ENCODE results near the gene KCNH3. TPM values are rescaled to one million over a fixed set of nuclear protein-coding genes. Genes with fewer than 3 reads are reported as not detected.

Gene KCNH3
- total and polyA plus RNA-seq, 2 of the 4 experiments (the other 2 are of a cell fraction): 0.10 TPM; not detected in 1

GRCh38 chr12:49582201-49582600 is 43.4 kb downstream of the KCNH3 start:
- Histone ChIP-seq H2AK9ac (replicated peaks; ENCODE audit: low read depth, low read length, poor library complexity) (no peak overlapping the region), H4K8ac (ENCODE audit: low read depth in 2 of 2, low read length in 2 of 2) (no peak overlapping the region), H3K4ac (ENCODE audit: low read depth, low read length) (no peak overlapping the region), H2AFZ (replicated peaks; ENCODE audit: low read length, poor library complexity) (no peak overlapping the region), H3K9me3 (ENCODE audit: control insufficient read depth, insufficient read depth, low read length) (no peaks in the 10 kb centered on the region), H3K27me3 (ENCODE audit: control insufficient read depth, insufficient read depth, low read length) (no peaks in the 10 kb centered on the region), H2BK20ac (ENCODE audit: low read depth, low read length) (no peak overlapping the region), H2BK15ac (ENCODE audit: low read depth, low read length) (no peak overlapping the region), H3K23ac (ENCODE audit: low read depth, low read length) (no peak overlapping the region), H3K4me3 (ENCODE audit: insufficient read depth, low read depth, low read length) (no peak overlapping the region), H3K14ac (replicated peaks; ENCODE audit: low read depth, low read length) (no peak overlapping the region), H3K4me1 (ENCODE audit: control insufficient read depth, insufficient read depth, low read length) (peaks cover 2% of the 10 kb centered on the region; the same call in 1 of the 2 replicates), H4K5ac (ENCODE audit: low read depth, low read length) (no peak overlapping the region), H3K36me3 (ENCODE audit: control insufficient read depth, insufficient read depth, low read length) (peaks cover 4% of the 10 kb centered on the region), H2BK5ac (ENCODE audit: low read depth, low read length, poor library complexity, severe bottlenecking) (no peak overlapping the region), H3K56ac (ENCODE audit: extremely low read depth, insufficient read depth, low read length) (no peak overlapping the region), H2AK5ac (ENCODE audit: low read depth, low read length) (no peak overlapping the region), H3K9ac (ENCODE audit: low read depth, low read length) (no peak overlapping the region), H3K18ac (ENCODE audit: low read depth, low read length) (no peak overlapping the region), H3K27ac (ENCODE audit: insufficient read depth, low read length) (no peak overlapping the region), H4K20me1 (ENCODE audit: insufficient read depth, low read length) (peaks cover 9% of the 10 kb centered on the region), H3K79me1 (ENCODE audit: low read depth in 1 of 2, low read length in 2 of 2) (peaks cover 0 to 16% of the 10 kb centered on the region in 2 experiments; a peak in 3 of 4 replicates), H2BK120ac (ENCODE audit: low read depth, low read length) (no peak overlapping the region), H4K91ac (ENCODE audit: insufficient read depth, low read depth, low read length) (no peak overlapping the region), H3K4me2 (ENCODE audit: low read depth, low read length) (no peak overlapping the region), H3K9me1 (ENCODE audit: insufficient read depth, low read length) (no peaks in the 10 kb centered on the region)
- ATAC-seq (ENCODE audit: low read depth) (no peak), DNase-seq (no peak)
- CTCF ChIA-PET: interaction anchor here (0.7 to 5.4 kb wide), 3 partner anchors 13 to 251 kb away, joined by 3 to 36 read pairs (median 8); no protein-coding TSS in a partner anchor
- no CpG with 5 or more reads among the region's 1 CpG for WGBS, 2 experiments (ENCODE audit: extremely low coverage in 2 of 2, insufficient read length in 1 of 2)
- dilution Hi-C loops (cut with HindIII; ENCODE audit: low sequenced_read_pairs, unreplicated experiment): no loop called here
- intact Hi-C loops (cut with micrococcal nuclease): loop anchor here (5.0 kb wide), 1 partner anchor 70 kb away; no protein-coding TSS in a partner anchor
- no peak for TF ChIP-seq ELK1 (IDR thresholded peaks at IDR 0.05; ENCODE audit: borderline replicate concordance, low read depth, low read length)
- TF ChIP-seq USF2 (IDR thresholded peaks at IDR 0.05; ENCODE audit: low read depth, low read length): no peak
- no peak for TF ChIP-seq BHLHE40 (IDR thresholded peaks at IDR 0.05; ENCODE audit: low read depth, low read length)
- TF ChIP-seq RAD21 (IDR thresholded peaks at IDR 0.05; ENCODE audit: low read length): no peak
- TF ChIP-seq NFE2L2 (IDR thresholded peaks at IDR 0.05; ENCODE audit: low read depth, low read length): no peak
- TF ChIP-seq CHD1 (IDR thresholded peaks at IDR 0.05; ENCODE audit: low read depth, low read length): no peak
- no peak for TF ChIP-seq RCOR1 (IDR thresholded peaks at IDR 0.05; ENCODE audit: insufficient replicate concordance, low read length)
- TF ChIP-seq SMC3 (IDR thresholded peaks at IDR 0.05; ENCODE audit: low read depth, low read length): no peak
- TF ChIP-seq POLR2A (IDR thresholded peaks at IDR 0.05; ENCODE audit: low read depth, low read length): no peak
- TF ChIP-seq FOS (IDR thresholded peaks at IDR 0.05; ENCODE audit: low read depth, low read length): no peak
- no peak for TF ChIP-seq MAFK (IDR thresholded peaks at IDR 0.05; ENCODE audit: low read depth, low read length)
- no peak for TF ChIP-seq CTCF (conservative IDR thresholded peaks at IDR 0.05; ENCODE audit: low read depth, low read length)
- no peak for TF ChIP-seq RFX5 (IDR thresholded peaks at IDR 0.05; ENCODE audit: low read depth, low read length)
- in situ Hi-C loops (cut with MboI; ENCODE audit: low sequenced_read_pairs): no loop called here
- POLR2A ChIA-PET (ENCODE audit: unreplicated experiment): interaction anchor here (0.5 kb wide), 1 partner anchor 224 kb away, joined by 7 read pairs; no protein-coding TSS in a partner anchor
- no TSS peak for BruUV-seq (replicated peaks)
